ENCODE results near the gene OPN1SW. TPM values are rescaled to one million over a fixed set of nuclear protein-coding genes. Genes with fewer than 3 reads are reported as not detected.

The OPN1SW gene, protein sequence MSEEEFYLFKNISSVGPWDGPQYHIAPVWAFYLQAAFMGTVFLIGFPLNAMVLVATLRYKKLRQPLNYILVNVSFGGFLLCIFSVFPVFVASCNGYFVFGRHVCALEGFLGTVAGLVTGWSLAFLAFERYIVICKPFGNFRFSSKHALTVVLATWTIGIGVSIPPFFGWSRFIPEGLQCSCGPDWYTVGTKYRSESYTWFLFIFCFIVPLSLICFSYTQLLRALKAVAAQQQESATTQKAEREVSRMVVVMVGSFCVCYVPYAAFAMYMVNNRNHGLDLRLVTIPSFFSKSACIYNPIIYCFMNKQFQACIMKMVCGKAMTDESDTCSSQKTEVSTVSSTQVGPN
- not detected in 2 replicates for total RNA-seq

DNA sequence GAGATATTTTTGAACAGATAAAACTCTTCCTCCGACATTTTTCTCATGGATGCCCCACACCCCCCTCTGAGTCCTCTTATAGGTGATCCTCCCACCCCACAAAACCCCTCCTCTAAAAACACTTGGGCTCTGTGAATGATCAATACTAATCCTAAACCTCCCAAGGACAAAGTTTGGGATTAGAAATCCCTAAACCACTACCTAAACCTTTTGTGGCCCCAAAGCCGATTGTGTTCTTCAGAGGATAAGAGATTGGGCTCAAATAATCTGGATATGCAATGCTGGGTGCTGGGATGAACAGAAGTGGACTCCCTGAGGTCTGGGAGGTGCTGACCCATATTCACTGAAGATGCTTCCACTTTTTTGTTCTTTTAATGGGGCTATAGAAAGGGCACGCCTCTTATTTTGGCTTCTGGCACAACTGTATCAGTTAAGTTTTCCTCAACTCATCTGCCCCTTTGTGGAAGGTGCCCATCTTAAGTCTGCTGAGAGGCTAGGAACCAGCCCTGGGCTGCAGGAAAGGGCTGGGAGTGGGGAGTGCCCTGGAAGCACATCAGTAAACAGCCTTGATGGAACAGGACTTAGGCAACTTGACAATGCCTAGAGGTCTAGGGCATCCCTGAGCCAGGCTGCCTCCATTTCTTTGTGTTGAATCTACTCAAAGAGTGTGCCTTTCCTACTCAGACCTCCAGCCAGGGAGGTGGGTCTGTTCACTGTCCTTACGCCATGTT lies at the start of gene OPN1SW:
Gene OPN1SW, minus strand, starts transcription at position 51 of the 731 bp plus-strand sequence. Its CDS starts 13 bp downstream, at position 38.

DNA sequence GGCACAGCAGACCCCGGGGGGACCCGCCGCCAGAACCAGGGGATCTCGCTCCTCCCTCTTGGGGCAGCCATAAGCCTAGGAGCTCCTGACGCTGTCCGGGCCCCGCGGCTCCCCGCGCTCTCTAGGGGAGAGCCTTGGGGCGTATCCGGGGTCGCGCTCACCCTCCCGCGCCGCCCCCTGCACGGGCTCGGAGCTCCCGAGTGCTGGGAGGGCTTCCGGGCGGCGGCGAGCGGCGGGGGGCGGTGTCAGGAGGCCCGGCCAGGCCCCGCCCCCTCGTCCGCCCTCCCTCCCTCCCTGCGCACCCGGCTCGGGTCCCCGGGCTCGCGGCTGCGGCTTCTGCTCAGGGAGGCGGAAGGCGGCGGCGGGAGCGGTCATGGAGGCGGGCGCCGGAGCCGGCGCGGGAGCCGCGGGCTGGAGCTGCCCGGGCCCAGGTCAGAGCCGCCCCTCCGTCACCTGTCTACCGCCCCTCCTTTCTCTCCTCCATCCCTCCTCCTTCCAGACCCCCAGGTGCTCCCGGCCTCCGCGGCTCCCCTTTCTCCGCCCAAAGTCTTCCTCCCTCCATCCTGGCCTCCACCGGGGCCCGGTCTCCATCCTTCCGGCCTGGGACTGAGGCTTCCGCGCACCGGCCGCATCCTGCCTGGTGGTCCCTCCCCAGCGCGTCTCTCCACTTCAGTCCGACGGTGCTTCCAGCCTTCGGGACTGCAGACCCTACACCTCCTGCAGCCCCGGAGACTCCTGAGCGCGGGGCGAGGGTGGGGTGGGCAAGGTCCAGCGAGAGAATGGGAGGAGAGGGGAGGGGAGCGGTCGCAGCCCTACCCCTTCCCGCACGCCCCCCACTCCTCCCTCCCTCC lies 15.8 kb upstream of the OPN1SW start, which contains the start of gene CCDC136:
Gene CCDC136, plus strand, starts transcription at position 848 of the 851 bp plus-strand sequence. CDS start 444 bp downstream, outside the sequence.

DNA sequence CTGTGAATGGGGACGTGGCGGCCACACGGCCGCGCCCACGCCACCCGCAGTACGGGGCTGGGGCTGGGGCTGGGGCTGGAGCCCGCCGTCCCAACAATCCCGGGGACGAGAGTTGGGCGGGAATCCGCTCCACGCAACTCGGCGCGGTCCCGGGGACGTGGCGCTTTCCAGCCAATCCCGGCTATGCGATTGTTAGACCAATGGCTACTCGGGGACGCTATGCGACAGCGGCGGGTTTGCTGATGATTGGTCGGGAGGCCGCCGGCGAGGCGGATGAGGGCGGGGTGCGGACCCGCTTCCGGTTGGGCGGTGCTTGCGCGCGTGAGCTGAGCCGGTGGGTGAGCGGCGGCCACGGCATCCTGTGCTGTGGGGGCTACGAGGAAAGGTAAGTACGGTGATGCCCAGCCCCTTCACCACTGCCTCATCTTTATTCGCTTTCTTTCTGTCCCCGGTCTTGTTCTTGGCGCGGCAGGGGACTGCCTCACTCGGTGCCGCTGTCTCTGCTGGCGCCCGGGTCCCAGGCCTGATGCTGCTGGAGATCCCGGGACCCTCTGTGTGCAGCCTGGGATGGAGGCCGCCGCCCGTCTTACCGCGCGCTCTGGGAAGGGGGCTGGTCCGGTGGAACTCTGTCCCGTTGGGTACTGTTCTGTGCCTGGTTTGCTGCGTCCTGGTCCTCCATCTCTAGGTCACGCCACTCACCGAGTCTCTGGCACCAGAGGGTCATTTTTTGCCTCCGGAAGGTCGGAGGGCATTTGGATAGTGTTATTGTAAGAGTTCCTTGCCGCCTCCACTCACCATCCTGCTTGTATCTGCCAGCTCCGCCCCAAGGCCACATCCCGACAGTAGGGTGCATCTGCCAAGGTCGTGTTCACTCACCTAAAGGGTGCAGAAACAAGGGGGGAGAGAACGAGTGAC lies 36.3 kb downstream of the OPN1SW start, which contains the start of gene CALU:
Gene CALU, plus strand, starts transcription at position 312 of the 915 bp plus-strand sequence. CDS start 9,225 bp downstream, outside the sequence.

Other genes with a start within 250 kb of the OPN1SW start
- gene GARIN1A, start 103.5 kb downstream of the OPN1SW start, total RNA-seq = 0.23 and 0.51 TPM in 2 replicates
- 393 and 490 TPM in 2 replicates for gene CALU, start 36.4 kb downstream of the OPN1SW start, total RNA-seq
- gene CCDC136, start 16.2 kb upstream of the OPN1SW start, total RNA-seq = 0.77 and 5.5 TPM in 2 replicates
- gene FLNC, start 54.6 kb upstream of the OPN1SW start, total RNA-seq = 112 and 168 TPM in 2 replicates
- gene ATP6V1F, start 87.1 kb upstream of the OPN1SW start, total RNA-seq = 125 and 146 TPM in 2 replicates
- not detected in 2 replicates for gene KCP, start 134.9 kb upstream of the OPN1SW start, total RNA-seq
- not detected in 2 replicates for gene IRF5, start 162.1 kb upstream of the OPN1SW start, total RNA-seq